K562 (cell line): Measurements from ENCODE around the gene GLIS2. TPM values are rescaled to one million over a fixed set of nuclear protein-coding genes. Genes with fewer than 3 reads are reported as not detected.
A peak's percentile ranks its signal among the peaks of the same experiment; 100 is the strongest.

Experiments
- ATAC-seq: fragments of 200-7000 bp; cut with Tn5 transposase; 3 replicates; pipeline ENCODE4 v1.9.1; 2020; ENCODE audit warnings: moderate library complexity
- BruUV-seq: library from RNA; stranded (reverse); fragments of 400-500 nt; replicated peaks from 2 replicates; lab custom pipeline; 2021; lab: Mats Ljungman, UMichigan
- CTCF ChIA-PET: fragments of 300-600 bp; formaldehyde crosslinking; extraction: SDS; loops from one replicate; lab custom pipeline; 2021; ENCODE audit warnings: low intra/inter-chr PET ratio; lab: Yijun Ruan, JAX
- POLR2A ChIA-PET: fragments of 300-600, 350-650 bp; sonication (Branson Sonifier 250); formaldehyde crosslinking; extraction: SDS; loops from one replicate; lab custom pipeline; 2021; ENCODE audit warnings: antibody characterized with exemption, inconsistent platforms; lab: Yijun Ruan, JAX
- DNase-seq, 4 experiments: peaks; one replicate each; pipeline versions ENCODE4 v3.0.0 to v3.0.0-alpha.2; 2011 to 2018; ENCODE audit warnings: low spot score in 3 of 4, mixed read lengths in 3 of 4; ENCODE audit errors: extremely low read depth in 1 of 4
- FAIRE-seq: peaks from 2 replicates; lab custom pipeline; 2011; peaks lifted over from hg19 to GRCh38; lab: Jason Lieb, UNC
- H2AFZ ChIP-seq: 2 replicates; pipeline ENCODE4 v1.6.0; 2011; ENCODE audit warnings: low read depth, low read length, control low read depth, inconsistent platforms
- H3K27ac ChIP-seq: fragments of 200-600 bp; 3 replicates; pipeline ENCODE4 v1.8.0; 2011; ENCODE audit warnings: low read depth, mild to moderate bottlenecking, control low read depth, inconsistent platforms, low read length, moderate library complexity, mixed read lengths; ENCODE audit errors: extremely low read depth
- H3K27me3 ChIP-seq, 2 experiments: fragments of 300-600 bp in 1 of 2; 2 replicates in 1 of 2; 3 replicates in 1 of 2; pipeline versions ENCODE4 v1.6.0 to v1.8.0; 2011; ENCODE audit warnings: inconsistent platforms in 2 of 2, low read length in 2 of 2, mild to moderate bottlenecking in 1 of 2, mixed read lengths in 1 of 2, moderate library complexity in 1 of 2; ENCODE audit not compliant: control insufficient read depth in 2 of 2, insufficient read depth in 2 of 2
- H3K36me3 ChIP-seq: fragments of 300-600 bp; 3 replicates; pipeline ENCODE4 v1.8.0; 2011; ENCODE audit warnings: mild to moderate bottlenecking, low read length, inconsistent platforms; ENCODE audit not compliant: control insufficient read depth, insufficient read depth
- H3K4me1 ChIP-seq, 2 experiments: fragments of 200-600 bp in 1 of 2; replicated peaks in 1 of 2; 2 replicates in 1 of 2; 3 replicates in 1 of 2; pipeline versions ENCODE4 v1.5.1 to v1.8.0; 2011; ENCODE audit warnings: inconsistent platforms in 2 of 2, low read length in 2 of 2, mild to moderate bottlenecking in 1 of 2, mixed read lengths in 1 of 2, moderate library complexity in 1 of 2; ENCODE audit not compliant: control insufficient read depth in 2 of 2, insufficient read depth in 2 of 2
- H3K4me2 ChIP-seq: 2 replicates; pipeline ENCODE4 v1.6.1; 2011; ENCODE audit warnings: low read length, control low read depth, inconsistent platforms, mixed read lengths; ENCODE audit not compliant: insufficient read depth
- H3K4me3 ChIP-seq: fragments of 200-600 bp; sonication (generic), shearing (Covaris generic); 2 replicates; pipeline ENCODE4 v1.5.1; 2016; ENCODE audit warnings: control low read depth, inconsistent platforms
- H3K79me2 ChIP-seq: fragments of 200-600 bp; 3 replicates; pipeline ENCODE4 v1.8.0; 2011; ENCODE audit warnings: low read length, inconsistent platforms; ENCODE audit not compliant: control insufficient read depth, insufficient read depth
- H3K9ac ChIP-seq, 2 experiments: 2 replicates each; pipeline versions ENCODE4 v1.6.0 to v1.6.1; 2011; ENCODE audit warnings: low read depth in 2 of 2, low read length in 2 of 2, control low read depth in 1 of 2, inconsistent platforms in 1 of 2, mild to moderate bottlenecking in 1 of 2, mixed read lengths in 1 of 2; ENCODE audit not compliant: insufficient read depth in 1 of 2
- H3K9me1 ChIP-seq: one replicate; pipeline ENCODE4 v1.6.0; 2011; ENCODE audit warnings: inconsistent platforms, mild to moderate bottlenecking, low read length, moderate library complexity; ENCODE audit not compliant: control insufficient read depth, insufficient read depth
- H3K9me3 ChIP-seq: replicated peaks from 2 replicates; pipeline ENCODE4 v1.5.1; 2011; ENCODE audit warnings: low read depth, low read length, inconsistent platforms; ENCODE audit not compliant: control insufficient read depth, insufficient read depth
- H4K20me1 ChIP-seq: replicated peaks from 2 replicates; pipeline ENCODE4 v1.6.1; 2011; ENCODE audit warnings: low read length, inconsistent platforms, mixed read lengths; ENCODE audit not compliant: control insufficient read depth, insufficient read depth
- CEBPB ChIP-seq: fragments of 450-650 bp; IDR thresholded peaks from 2 replicates; pipeline ENCODE4 v1.6.1; 2016; ENCODE audit warnings: missing genetic modification characterization, missing compliant biosample characterization
- CEBPG ChIP-seq, 3 experiments: fragments of 200-800 bp in 1 of 3; sonication (Bioruptor generic) in 1 of 3; sonication (generic) in 1 of 3; formaldehyde crosslinking in 1 of 3; IDR thresholded peaks in 2 of 3; conservative IDR thresholded peaks in 1 of 3; 2 replicates each; pipeline versions ENCODE4 v1.6.1 to v1.8.0; 2016 to 2022; ENCODE audit warnings: missing compliant biosample characterization in 2 of 3, missing genetic modification characterization in 2 of 3, mild to moderate bottlenecking in 1 of 3, missing genetic modification reagents in 1 of 3
- CTCF ChIP-seq, 3 experiments: IDR thresholded peaks in 2 of 3; conservative IDR thresholded peaks in 1 of 3; 2 replicates each; pipeline ENCODE4 v1.5.1; 2011 to 2012; ENCODE audit warnings: low read length in 3 of 3, mild to moderate bottlenecking in 3 of 3, control low read depth in 2 of 3, improper control_type of control experiment in 1 of 3, inconsistent platforms in 1 of 3, low read depth in 1 of 3, mixed read lengths in 1 of 3, moderate library complexity in 1 of 3; ENCODE audit not compliant: insufficient read depth in 2 of 3
- FOS ChIP-seq: IDR thresholded peaks from 3 replicates; pipeline ENCODE4 v1.6.1; 2011; ENCODE audit not compliant: insufficient read length; ENCODE audit errors: extremely low read depth
- POLR2G ChIP-seq: fragments of 200-400 bp; formaldehyde crosslinking; IDR thresholded peaks from 2 replicates; pipeline ENCODE4 v1.6.1; 2017; ENCODE audit warnings: low read depth, mild to moderate bottlenecking, antibody characterized with exemption, low read length, moderate library complexity
- SMARCB1 ChIP-seq: IDR thresholded peaks from 2 replicates; pipeline ENCODE4 v1.6.1; 2011; ENCODE audit warnings: improper control_type of control experiment, low read depth; ENCODE audit not compliant: insufficient read length
- XRCC3 ChIP-seq: fragments of 450-650 bp; IDR thresholded peaks from 2 replicates; pipeline ENCODE4 v1.6.1; 2017; ENCODE audit warnings: mild to moderate bottlenecking, moderate library complexity
- ZNF511 ChIP-seq: sonication (generic); formaldehyde crosslinking; IDR thresholded peaks from 2 replicates; pipeline ENCODE4 v1.8.0; 2022; ENCODE audit warnings: mild to moderate bottlenecking, missing genetic modification reagents
- WGBS: fragments of 100-300 bp; shearing (Covaris generic); methylation state at CpG from one replicate; pipeline ENCODE4 v1.1.6; 2016; ENCODE audit warnings: low coverage, mixed read lengths; ENCODE audit not compliant: insufficient coverage; ENCODE audit errors: missing lambda C conversion rate; 5-methylcytosine and 5-hydroxymethylcytosine counted together
- in situ Hi-C: fragments of 300-500 bp; cut with MboI; formaldehyde crosslinking; loops from 4 replicates; pipeline ENCODE4 v1.15.0; 2018; ENCODE audit warnings: inconsistent platforms, mixed read lengths
- intact Hi-C: fragments of 100-400 bp; cut with micrococcal nuclease; formaldehyde crosslinking; loops from 2 replicates; pipeline ENCODE4 v1.14.2; 2022
- polyA plus RNA-seq, 8 experiments: library from polyadenylated mRNA; depleted of rRNA in 4 of 8; stranded (reverse) in 5 of 8; unstranded in 3 of 8; fragments of >200 nt; fragmentation: Nextera tagmentation in 2 of 8; fragmentation: Illumina TruSeq in 1 of 8; extraction: Ambion mirVana in 2 of 8; extraction: Trizol in 1 of 8; gene quantifications; 2 replicates each; pipeline versions ENCODE4 v1.2.1 to v1.2.3, GENCODE V29; 2011 to 2014; ENCODE audit warnings: inconsistent platforms in 1 of 8, missing spikeins in 1 of 8
- total RNA-seq, 7 experiments: library from RNA; depleted of rRNA in 6 of 7; stranded (reverse); fragments of >200 nt in 6 of 7; fragmentation: Illumina TruSeq in 2 of 7; extraction: Trizol in 2 of 7; gene quantifications; 2 replicates each; pipeline versions ENCODE4 v1.2.1 to v1.2.3, GENCODE V29; 2011 to 2021; ENCODE audit warnings: low replicate concordance in 1 of 7
- TF ChIP-seq, protein P1 (sequence below): fragments of 450-650 bp; formaldehyde crosslinking; IDR thresholded peaks from 2 replicates; pipeline ENCODE4 v1.4.0; 2020; ENCODE audit warnings: mild to moderate bottlenecking

The GLIS2 gene
- total and polyA plus RNA-seq, 9 of the 15 experiments (the other 6 are each of a cell fraction or from before 2014, with no cell fraction given): 0.10 to 9.0 (median 0.57) TPM

- TF ChIP-seq CEBPG (CRISPR knock-in tag; IDR thresholded peaks at IDR 0.05): no peak
- TF ChIP-seq CEBPG (tag; conservative IDR thresholded peaks at IDR 0.05 in 1 of 2, IDR thresholded peaks at IDR 0.05 in 1 of 2): 0 out of 4 replicates have a peak, but pooled peaks of 1 of the 2 experiments have one; percentile 26
- no peak for TF ChIP-seq SMARCB1
- no peak for TF ChIP-seq XRCC3
- TF ChIP-seq FOS: no peak
- peak; percentile 62; the same call in 1 of the 2 replicates for TF ChIP-seq CEBPB (tag)
- no peak for TF ChIP-seq ZNF511 (CRISPR knock-in tag)
- TF ChIP-seq, protein P1, sequence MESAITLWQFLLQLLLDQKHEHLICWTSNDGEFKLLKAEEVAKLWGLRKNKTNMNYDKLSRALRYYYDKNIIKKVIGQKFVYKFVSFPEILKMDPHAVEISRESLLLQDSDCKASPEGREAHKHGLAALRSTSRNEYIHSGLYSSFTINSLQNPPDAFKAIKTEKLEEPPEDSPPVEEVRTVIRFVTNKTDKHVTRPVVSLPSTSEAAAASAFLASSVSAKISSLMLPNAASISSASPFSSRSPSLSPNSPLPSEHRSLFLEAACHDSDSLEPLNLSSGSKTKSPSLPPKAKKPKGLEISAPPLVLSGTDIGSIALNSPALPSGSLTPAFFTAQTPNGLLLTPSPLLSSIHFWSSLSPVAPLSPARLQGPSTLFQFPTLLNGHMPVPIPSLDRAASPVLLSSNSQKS (CRISPR knock-in tag): no peak
- TF ChIP-seq POLR2G: peak; percentile 39; the same call in 1 of the 2 replicates
- TF ChIP-seq CTCF (IDR thresholded peaks at IDR 0.05 in 2 of 3, conservative IDR thresholded peaks at IDR 0.05 in 1 of 3; ENCODE audit: insufficient read depth in 2 of 3, low read depth in 1 of 3, low read length in 3 of 3): no peak
- H3K9me1 ChIP-seq: no peaks in the 10 kb centered on the region
- 95% methylated on average over 41 of the region's 59 CpGs for WGBS
- no peaks in the 10 kb centered on the region for H4K20me1 ChIP-seq
- no peak overlapping the region for H3K27ac ChIP-seq
- FAIRE-seq: no peak
- no peaks in the 10 kb centered on the region for H3K79me2 ChIP-seq
- no peaks in the 10 kb centered on the region for H3K27me3 ChIP-seq
- H3K4me2 ChIP-seq: no peak overlapping the region
- H3K36me3 ChIP-seq: peaks cover 44% of the 10 kb centered on the region; the same call in 1 of the 3 replicates
- peaks cover 7 to 53% of the 10 kb centered on the region in 2 experiments; a peak in 4 of 5 replicates for H3K4me1 ChIP-seq
- intact Hi-C loops: no loop called here
- CTCF ChIA-PET: no interaction called here
- peak overlapping the region in 1 of 2 experiments; percentile 45; a peak in 1 of 4 replicates for H3K9ac ChIP-seq
- no peak overlapping the region for H3K4me3 ChIP-seq
- ATAC-seq: no peak
- POLR2A ChIA-PET: interaction anchor here (0.6 to 1.9 kb wide), 7 partner anchors 8 to 503 kb away, joined by 3 to 9 read pairs (median 3); partner anchors contain the start of gene TFAP4
- in situ Hi-C loops: no loop called here
- H2AFZ ChIP-seq: no peak overlapping the region
- no peaks in the 10 kb centered on the region for H3K9me3 ChIP-seq
- DNase-seq: peak in 2 of 4 experiments; percentile 15
- BruUV-seq: no TSS peak
Measured at GRCh38 chr16:4381072-4381934, 65.4 kb downstream of the GLIS2 start.
